Measurements from ENCODE around the gene NSDHL. TPM values are rescaled to one million over a fixed set of nuclear protein-coding genes. Genes with fewer than 3 reads are reported as not detected.
"Not testable (repeated sequence)": the region's sequence is repeated elsewhere in the genome, so short reads cannot be mapped to it uniquely, and the experiment has no call there.

NSDHL gene
- total RNA-seq, 2 donors from 2014 or later, result 9.4 to 10.7 TPM

DNA sequence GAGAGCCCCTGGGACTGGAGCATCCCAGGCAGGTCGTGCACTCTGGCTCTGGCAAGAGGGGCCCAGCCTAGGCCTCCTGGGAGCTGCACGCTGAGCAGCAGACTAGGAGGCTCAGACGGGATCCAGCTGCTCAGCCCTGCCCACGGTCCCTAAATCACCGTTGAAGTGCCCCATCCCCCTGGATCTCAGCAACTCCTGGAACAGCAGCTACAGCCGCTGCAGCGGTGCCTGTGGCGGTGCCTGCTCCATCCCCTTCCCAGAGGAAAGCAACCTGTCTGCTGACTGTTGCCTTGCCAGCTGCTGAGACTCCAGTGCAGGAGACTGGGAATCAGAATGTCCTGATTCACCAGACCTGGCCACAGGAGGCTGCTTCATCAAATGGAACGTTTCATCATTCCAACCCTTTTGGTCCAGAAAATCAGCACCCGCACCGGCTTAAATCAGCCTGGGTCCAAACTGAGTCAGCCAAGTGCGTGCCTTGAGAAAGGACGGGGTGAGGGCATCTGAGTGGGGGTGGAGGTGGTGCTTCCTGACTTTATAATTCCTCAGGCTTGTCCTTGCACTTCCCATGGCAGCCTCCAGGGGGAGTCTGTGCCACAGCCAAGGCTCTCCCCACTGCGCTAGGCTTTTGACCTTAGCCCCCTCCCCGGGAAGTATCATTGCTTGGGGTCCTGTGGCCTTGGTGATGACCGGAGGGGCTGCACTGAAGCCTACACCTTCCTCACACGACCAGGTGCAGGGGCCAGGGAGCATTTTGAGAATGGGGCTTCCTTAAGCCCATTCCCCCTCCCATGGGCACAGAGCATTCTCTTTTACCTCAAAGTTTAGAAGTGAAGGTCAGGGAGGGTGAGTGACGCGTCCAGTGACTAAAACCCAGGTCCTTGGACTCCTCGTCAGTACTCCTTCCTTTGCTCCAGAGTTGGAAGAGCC, 73.6 kb downstream of the NSDHL start:
- DNase-seq (ENCODE audit: low spot score), result no peak
- intact Hi-C loops (cut with DNase I), result loop anchor here in 1 of 2 donors (5.0 kb wide), 1 partner anchor 1858 kb away; the partner anchor contains the start of gene DKC1

DNA sequence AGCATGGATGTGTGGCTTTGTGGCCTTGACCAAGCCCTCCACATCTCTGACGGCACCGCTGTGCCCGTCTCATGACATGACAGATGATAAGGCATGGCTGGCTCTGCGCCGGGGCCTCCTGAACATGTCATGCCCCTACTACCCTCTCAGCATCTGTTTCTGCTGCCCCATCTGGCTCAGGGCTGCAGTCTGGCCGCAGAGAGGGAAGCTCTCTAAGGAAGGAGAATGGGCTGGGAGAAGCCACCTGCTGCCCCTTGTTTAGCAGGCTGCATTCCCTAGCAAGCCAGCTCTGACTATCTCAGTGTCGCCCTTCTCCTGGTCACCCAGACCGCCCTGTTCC, 74.2 kb downstream of the NSDHL start:
- intact Hi-C loops (cut with DNase I), result no loop called here
- DNase-seq (ENCODE audit: low spot score), result no peak

DNA sequence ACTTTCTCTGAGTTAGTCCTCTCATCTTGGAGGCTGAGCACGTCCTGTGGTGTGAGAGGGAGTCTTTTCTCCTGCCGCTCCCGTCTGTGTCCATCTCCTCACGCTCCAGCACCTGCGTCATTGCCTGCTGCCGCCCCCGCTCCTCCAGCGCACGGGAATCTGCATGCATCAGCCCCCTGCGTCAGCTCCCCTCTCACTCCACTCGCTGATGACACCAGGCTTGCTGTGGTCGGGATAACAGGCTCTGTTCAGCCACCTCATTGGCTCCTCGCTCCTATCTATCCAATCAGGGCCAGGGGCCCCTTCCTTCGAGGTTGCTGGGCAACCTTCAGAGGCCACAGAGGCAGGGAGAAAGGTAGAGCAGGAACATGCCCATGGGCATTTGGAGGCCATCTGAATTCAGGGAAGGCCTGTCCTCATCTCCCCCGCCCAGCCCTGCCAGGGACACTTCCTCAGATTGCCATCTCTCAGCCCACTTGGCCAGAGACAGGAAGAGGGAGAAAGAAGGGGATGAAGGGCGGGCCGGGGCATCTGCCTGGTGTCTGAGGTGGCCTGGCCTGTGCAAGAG, 76.3 kb downstream of the NSDHL start:
- intact Hi-C loops (cut with DNase I), result no loop called here
- DNase-seq (ENCODE audit: low spot score), result no peak

DNA sequence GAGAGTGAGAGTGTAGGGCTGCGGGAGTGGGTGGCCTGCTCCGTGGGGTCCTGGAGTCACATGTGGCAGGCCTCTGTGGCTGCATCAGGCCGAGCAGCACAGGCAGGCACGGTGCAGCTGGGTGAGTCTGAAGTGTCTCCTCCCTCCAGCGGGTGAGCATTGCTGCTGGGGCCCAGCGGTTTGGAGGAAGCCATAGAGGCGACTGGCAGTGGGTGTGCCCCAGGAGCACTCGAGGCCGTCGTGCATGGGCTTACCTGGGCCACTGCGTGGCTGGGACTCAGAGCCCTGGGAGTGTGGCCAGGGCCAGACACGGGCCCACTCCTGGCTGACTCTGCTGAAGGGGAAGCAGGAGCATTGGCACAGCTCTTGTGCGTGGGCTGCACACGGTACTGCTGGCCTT, 77.6 kb downstream of the NSDHL start:
- intact Hi-C loops (cut with DNase I), result no loop called here
- no peak for DNase-seq (ENCODE audit: low spot score)

DNA sequence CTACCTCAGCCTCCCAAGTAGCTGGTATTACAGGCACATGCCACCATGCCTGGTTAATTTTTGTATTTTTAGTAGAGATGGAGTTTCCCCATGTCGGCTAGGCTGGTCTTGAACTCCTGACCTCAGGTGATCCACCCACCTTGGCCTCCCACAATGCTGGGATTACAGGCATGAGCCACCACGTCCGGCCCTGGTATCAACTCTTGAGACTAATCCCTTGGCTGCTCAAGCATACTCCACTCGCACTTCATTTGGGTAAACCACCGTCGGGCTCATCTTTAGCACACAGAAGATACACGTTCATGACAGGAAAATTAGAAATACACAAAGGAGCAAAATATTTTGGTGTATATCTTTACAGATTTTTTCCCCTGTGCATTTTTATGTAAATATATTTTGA, 79.2 kb downstream of the NSDHL start:
- not testable (repeated sequence) for DNase-seq (ENCODE audit: low spot score)

DNA sequence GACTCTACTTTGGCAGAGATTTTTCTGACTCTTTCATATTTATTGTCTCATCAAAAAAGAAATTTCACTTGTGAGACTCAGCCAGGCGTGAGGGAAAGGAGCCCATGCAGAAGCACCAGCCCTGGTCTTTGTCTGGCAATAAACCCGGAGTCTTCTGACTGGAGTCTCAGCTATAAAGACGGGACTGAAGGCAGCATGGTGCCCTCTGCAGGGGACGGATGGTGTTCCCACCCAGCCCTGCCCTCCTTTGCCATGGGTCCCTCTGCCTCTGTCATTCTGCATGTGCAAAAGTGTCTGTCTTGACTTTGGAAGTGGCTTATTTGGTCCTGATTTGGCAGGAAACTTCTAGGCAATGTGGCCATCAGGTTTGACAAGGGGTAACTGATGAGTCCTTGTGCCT, 81.2 kb downstream of the NSDHL start:
- no peak for DNase-seq (ENCODE audit: low spot score)
- intact Hi-C loops (cut with DNase I), result no loop called here

More for the DNA sequence above, 79.2 kb downstream of the NSDHL start:
- intact Hi-C loops (cut with DNase I), result not testable (repeated sequence)

DNA sequence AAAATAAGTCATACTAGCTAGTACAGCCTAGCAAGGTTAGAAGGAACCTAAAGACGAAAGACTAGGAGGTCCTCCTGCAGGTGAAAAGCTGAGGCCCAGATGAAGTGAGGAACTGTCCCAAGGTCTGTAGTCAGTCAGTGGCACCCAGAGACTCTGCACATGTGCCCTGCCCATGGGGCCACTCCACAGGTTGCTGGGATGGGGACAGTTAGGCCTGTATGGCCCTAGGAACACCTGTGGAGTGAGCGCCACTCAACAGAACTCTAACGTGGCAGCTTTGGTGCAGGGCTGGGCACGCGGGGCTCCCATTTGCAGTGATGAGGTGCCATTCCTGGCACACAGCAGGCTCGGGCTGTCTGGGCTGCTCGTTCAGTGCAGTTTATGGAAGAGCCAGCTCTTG, 81.8 kb downstream of the NSDHL start:
- intact Hi-C loops (cut with DNase I), result no loop called here
- no peak for DNase-seq (ENCODE audit: low spot score)

DNA sequence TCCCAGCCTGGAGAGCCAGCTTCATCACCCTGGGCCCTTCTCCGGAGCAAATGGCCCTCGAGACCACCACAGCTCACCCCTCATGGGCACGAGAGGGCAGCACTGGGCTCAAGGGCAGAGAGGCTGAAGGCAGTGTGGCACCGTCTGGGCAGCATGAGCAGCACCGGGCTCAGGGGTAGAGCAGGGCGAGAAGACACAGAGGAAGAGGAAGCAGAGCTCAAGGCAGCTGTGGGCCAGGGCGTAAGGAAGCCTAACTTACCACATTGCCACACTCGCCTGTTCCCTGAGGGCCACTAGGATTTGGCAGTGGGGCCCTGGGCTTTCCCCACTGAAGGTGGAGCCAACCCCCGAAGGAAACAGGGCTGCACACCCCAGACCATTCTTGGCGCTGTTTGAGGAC, 82.5 kb downstream of the NSDHL start:
- no peak for DNase-seq (ENCODE audit: low spot score)
- intact Hi-C loops (cut with DNase I), result no loop called here

DNA sequence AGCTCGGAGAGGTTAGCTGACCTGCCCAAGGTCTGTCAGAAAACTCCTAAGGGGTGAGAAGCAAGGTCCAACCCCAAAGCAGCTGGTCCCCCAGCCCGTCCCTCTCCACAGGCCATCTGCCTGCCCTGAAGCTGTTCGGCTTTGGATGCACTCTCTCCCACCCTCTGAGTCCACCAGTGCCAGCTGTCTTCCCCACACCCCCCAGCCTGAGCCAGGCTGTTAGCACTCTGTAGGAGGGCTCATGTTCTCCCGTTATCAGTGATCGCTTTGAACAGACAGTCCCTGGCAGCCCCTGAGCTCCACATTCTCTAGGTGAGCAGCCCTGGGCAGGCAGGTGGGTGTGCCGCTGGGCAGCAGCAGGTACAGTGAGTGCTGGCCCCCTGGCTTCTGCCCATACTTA, 83.0 kb downstream of the NSDHL start:
- intact Hi-C loops (cut with DNase I), result no loop called here
- DNase-seq (ENCODE audit: low spot score), result no peak

DNA sequence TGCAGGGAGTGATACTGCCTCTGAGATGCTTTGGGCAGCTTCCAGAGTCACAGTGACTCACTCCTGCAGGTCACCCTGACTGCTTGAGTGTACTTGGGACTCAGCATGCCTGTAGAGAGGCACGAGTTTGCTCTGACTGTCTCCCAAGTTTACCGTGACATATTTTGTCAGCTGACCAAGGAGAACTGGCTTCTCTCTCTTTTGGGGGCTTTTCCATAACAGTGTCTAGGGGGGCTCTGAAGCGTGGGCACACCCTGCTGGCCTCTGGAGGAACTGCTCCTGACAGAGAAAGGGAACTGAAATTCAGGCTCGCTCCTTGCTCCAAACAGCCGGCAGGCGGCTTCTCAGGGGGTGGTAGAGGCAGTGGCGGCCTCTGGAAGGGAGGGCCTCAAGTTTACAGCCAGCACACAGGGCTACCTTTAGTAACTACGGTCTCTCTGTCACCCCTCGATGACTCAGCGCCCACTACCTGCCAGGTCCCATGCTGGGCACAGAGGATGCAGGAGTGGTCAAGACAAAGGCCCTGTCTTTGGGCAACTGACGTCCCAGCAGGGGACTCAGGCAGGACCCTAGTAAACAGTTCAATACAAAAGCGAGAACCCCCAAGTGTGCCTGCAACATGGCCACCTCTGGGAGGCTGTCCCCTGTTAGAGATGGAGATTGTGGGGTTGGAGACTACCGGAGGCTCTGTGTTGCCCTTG, 84.8 kb downstream of the NSDHL start:
- DNase-seq (ENCODE audit: low spot score), result no peak
- intact Hi-C loops (cut with DNase I), result no loop called here

DNA sequence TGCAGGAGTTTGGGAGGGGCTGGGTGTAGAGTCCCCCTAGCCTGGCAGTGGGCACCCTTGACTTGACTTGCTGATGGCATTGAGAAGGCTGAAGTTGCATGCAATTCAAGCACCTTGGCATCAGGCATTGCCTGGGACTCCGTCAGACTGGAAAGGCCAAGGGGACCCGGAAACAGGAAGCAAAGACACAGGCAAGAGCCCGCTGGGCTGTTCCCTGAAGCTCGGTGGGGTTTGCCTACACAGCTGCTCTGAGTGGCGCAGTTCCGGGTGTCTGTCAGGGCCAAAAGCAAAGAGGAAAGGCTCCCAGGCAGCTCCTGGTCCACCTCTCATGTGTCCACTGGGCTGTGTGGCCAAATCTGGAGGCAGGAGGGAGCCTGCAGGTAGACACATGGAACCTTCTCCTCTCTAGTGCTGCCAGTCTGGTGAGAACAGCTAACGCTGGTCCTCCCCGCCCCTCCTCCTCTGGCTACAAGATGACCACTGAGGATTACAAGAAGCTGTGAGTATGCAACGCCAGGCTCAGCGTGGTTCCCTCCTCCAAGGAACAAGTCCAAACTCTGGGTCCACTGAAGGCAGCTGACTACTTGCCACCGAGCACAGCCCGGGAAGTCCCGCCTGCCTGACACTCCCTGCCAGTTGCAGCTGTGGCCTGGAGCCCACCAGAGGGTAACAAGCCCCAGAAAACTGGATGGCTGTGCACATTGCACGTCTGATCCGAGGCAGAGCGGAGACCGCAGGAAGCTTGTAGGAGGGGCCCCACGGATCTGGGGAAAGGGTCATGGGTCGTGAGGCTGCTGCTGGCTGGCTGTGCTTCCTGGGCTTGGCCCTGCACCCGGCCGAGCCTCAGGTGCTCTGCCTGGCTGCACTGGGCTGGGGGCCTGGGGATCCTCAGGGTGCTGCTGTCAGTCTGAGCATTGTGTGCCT, 87.1 kb downstream of the NSDHL start:
- DNase-seq (ENCODE audit: low spot score), result no peak
- intact Hi-C loops (cut with DNase I), result no loop called here

DNA sequence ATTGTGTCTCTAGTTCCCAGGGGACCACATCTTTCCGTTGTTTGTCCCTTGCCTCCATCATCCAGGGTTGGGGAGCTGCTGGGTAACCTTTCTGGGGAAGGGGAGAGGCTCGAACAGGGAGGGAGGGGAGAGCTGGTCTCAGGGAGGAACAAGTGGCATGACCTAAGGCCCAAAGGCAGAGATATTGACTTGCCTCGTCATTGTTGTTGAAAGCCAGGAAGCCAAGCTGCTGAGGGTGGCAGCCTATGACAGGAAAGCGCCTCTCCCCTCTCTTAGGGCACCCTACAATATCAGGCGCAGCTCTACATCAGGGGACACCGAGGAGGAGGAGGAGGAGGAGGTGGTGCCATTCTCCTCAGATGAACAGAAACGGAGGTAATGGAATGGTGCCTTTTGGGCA, 87.8 kb downstream of the NSDHL start:
- intact Hi-C loops (cut with DNase I), result no loop called here
- DNase-seq (ENCODE audit: low spot score), result no peak

Other genes with a start within 250 kb of the NSDHL start
- gene GABRQ, start 193.2 kb upstream of the NSDHL start, total RNA-seq, result not detected
- gene MAGEA3, start 132.3 kb upstream of the NSDHL start, total RNA-seq, result not detected
- gene CSAG2, start 121.8 kb upstream of the NSDHL start, total RNA-seq, result not detected
- not detected for gene MAGEA2B, start 116.4 kb upstream of the NSDHL start, total RNA-seq
- gene CSAG1, start 97.3 kb upstream of the NSDHL start, total RNA-seq, result not detected
- not detected for gene MAGEA12, start 97.3 kb upstream of the NSDHL start, total RNA-seq
- gene MAGEA2, start 77.2 kb upstream of the NSDHL start, total RNA-seq, result not detected
- not detected for gene CSAG3, start 71.8 kb upstream of the NSDHL start, total RNA-seq
- gene MAGEA6, start 61.4 kb upstream of the NSDHL start, total RNA-seq, result not detected
- 10 to 100 TPM; 27.9 to 33.1 TPM for gene CETN2, start 306 bp upstream of the NSDHL start, total RNA-seq
- 1 to 10 TPM; 2.8 to 7.9 TPM for gene ZNF185, start 67.0 kb downstream of the NSDHL start, total RNA-seq
- gene PNMA5, start 163.1 kb downstream of the NSDHL start, total RNA-seq, result not detected
- gene PNMA3, start 225.4 kb downstream of the NSDHL start, total RNA-seq, result under 1 TPM in 1 of 2 donors, not detected in 1; 0.14 TPM
- 1 to 10 TPM; 1.4 to 1.5 TPM for gene PNMA6A, start 241.4 kb downstream of the NSDHL start, total RNA-seq

All from posterior vena cava (tissue), 2 donors.